ENCODE data around the gene AP3M1. TPM values are rescaled to one million over a fixed set of nuclear protein-coding genes. Genes with fewer than 3 reads are reported as not detected.
A peak's percentile ranks its signal among the peaks of the same experiment; 100 is the strongest.

AP3M1 gene
- total and polyA plus RNA-seq, 12 donors = 6.6 to 33.2 (median 27.4) TPM

DNA sequence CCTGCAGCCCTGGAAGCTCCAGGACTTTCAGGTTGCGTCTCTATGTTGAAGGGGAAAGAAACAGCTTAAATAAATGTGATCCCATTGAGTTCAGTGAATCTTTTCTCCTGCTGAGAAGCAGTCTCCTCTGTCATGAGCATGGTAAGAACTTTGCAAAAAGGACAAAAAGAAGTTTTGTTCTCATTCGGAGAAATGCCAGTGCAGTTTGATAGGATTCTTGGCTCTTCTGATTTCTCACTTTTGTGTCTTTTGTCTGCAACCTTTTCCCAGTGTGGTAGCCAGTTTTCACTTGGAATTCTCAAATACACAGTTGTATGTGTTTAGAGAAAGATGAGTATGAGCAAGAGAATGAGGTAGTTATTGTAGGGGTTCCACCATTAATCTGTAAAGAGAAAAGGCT, 64.3 kb downstream of the AP3M1 start:
- 84 to 87% methylated on average over 2 of the region's 2 CpGs for WGBS, 2 donors
- DNase-seq = no peak
- TF ChIP-seq, protein P1, sequence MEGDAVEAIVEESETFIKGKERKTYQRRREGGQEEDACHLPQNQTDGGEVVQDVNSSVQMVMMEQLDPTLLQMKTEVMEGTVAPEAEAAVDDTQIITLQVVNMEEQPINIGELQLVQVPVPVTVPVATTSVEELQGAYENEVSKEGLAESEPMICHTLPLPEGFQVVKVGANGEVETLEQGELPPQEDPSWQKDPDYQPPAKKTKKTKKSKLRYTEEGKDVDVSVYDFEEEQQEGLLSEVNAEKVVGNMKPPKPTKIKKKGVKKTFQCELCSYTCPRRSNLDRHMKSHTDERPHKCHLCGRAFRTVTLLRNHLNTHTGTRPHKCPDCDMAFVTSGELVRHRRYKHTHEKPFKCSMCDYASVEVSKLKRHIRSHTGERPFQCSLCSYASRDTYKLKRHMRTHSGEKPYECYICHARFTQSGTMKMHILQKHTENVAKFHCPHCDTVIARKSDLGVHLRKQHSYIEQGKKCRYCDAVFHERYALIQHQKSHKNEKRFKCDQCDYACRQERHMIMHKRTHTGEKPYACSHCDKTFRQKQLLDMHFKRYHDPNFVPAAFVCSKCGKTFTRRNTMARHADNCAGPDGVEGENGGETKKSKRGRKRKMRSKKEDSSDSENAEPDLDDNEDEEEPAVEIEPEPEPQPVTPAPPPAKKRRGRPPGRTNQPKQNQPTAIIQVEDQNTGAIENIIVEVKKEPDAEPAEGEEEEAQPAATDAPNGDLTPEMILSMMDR (IDR thresholded peaks at IDR 0.05) = no peak
- Histone ChIP-seq H3K27me3 (no peaks in the 10 kb centered on the region), H3K4me3 (no peak overlapping the region), H3K4me1 (peaks cover 0 to 36% (median 11%) of the 10 kb centered on the region in 9 donors), H3K9me3 (no peaks in the 10 kb centered on the region), H3K36me3 (peaks cover 0 to 94% (median 27%) of the 10 kb centered on the region in 9 donors), H3K27ac (peak overlapping the region in 1 of 10 donors; percentile 1)
- ATAC-seq = no peak
- intact Hi-C loops (cut with DNase I) = loop anchor here in 3 of 10 donors (10.0 kb wide), 2 partner anchors 122 to 202 kb away; no protein-coding TSS in a partner anchor

DNA sequence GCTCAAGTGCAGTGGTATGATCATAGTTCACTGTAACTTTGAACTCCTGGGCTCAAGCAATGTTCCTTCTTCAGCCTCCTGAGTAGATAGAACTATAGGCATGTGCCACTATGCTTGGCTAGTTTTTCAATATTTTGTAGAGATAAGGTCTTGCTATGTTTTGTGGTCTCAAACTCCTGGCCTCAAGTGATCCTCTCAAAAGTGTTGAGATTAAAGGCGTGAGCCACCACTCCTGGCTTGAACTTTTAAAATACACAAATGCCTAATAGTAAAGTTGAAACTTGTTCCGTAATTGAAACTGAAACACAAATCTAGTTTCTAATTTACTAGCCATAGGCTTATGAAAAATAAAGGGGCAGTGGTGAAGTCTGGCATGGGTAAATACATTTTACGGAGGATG, 65.7 kb downstream of the AP3M1 start:
- no peaks in the 10 kb centered on the region for H3K27me3 ChIP-seq
- peak overlapping the region in 1 of 10 donors; percentile 33 for H3K27ac ChIP-seq
- WGBS, 2 donors = 94 to 95% methylated on average over 3 of the region's 3 CpGs
- DNase-seq (no peak), ATAC-seq (no peak)
- peaks cover 0 to 50% (median 22%) of the 10 kb centered on the region in 9 donors for H3K4me1 ChIP-seq
- TF ChIP-seq, protein P1 (IDR thresholded peaks at IDR 0.05) = no peak
- H3K4me3 ChIP-seq = no peak overlapping the region
- no peaks in the 10 kb centered on the region for H3K9me3 ChIP-seq
- H3K36me3 ChIP-seq = peaks cover 0 to 81% (median 15%) of the 10 kb centered on the region in 9 donors
- intact Hi-C loops (cut with DNase I) = loop anchor here in 7 of 10 donors (5.0 to 10.0 kb wide), 6 partner anchors 88 to 200 kb away; partner anchors contain the start of gene VCL (in 2 of the 7)

DNA sequence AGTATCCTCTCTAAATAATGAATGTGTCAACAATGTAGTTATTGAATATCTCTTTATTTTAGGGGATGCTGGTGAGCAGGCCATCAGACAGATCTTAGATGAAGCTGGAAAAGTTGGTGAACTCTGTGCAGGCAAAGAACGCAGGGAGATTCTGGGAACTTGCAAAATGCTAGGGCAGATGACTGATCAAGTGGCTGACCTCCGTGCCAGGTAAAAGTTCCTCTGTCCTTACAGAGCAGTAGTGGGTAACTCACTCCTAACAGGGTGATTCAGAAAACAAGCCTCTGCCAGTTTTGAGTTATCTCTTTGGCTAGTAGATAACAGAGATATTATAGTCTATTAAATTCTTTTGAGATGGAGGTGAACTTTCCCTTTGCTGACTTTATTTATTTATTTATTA, 67.3 kb downstream of the AP3M1 start:
- ATAC-seq = peak in 4 of 8 donors; percentile 34 to 82 (median 40)

DNA sequence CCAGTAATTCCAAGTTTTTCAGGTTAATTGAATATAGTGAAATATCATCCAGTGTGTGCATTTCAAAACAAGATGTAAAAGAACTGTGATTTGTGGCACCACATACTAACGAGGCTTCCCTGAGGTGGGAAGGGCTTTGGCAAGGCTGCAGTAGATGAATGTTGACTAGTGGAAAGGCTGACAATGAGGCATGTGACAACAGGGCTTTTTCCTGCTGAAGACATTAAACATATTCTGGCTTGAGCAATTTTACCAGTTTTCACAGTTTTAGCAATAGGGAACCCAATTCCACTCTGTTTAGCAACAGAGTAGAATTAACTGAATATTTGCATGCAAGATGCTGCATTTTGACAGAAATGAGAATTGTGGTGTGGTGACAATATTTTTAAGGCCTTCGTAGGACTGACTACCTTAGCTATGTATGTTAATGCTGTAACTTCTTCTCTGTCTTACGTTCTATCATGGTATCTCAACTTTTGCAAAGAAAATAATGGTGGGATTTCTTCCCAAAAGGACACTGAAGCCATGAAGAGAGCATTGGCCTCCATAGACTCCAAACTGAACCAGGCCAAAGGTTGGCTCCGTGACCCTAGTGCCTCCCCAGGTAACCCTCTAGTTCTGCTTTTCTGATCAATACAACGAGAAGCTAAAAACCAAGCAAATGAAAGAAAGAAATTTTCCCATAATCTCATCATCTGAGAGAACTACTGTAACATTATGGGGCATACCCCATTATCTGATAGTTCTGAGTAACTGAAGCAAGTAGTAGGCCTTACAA, 68.5 kb downstream of the AP3M1 start:
- Histone ChIP-seq H3K27me3 (no peaks in the 10 kb centered on the region), H3K9me3 (no peaks in the 10 kb centered on the region), H3K27ac (peak overlapping the region in 4 of 10 donors; percentile 17 to 54 (median 28)), H3K36me3 (peaks cover 0 to 70% (median 12%) of the 10 kb centered on the region in 9 donors), H3K4me3 (no peak overlapping the region), H3K4me1 (peaks cover 0 to 61% (median 38%) of the 10 kb centered on the region in 9 donors)
- DNase-seq (no peak), ATAC-seq (peak in 2 of 8 donors; percentile 39 to 47)
- intact Hi-C loops (cut with DNase I) = loop anchor here in 9 of 10 donors (1.0 to 10.0 kb wide), 10 partner anchors 83 to 197 kb away; partner anchors contain the start of gene VCL (in 3 of the 9)
- TF ChIP-seq, protein P1 (IDR thresholded peaks at IDR 0.05) = no peak
- 65 to 69% methylated on average over 5 of the region's 5 CpGs for WGBS, 2 donors

More for the DNA sequence above, 67.3 kb downstream of the AP3M1 start:
- H3K27me3 ChIP-seq = no peaks in the 10 kb centered on the region
- peak overlapping the region in 5 of 10 donors; percentile 4 to 54 (median 26) for H3K27ac ChIP-seq
- 57 to 71% methylated on average over 2 of the region's 2 CpGs for WGBS, 2 donors
- H3K36me3 ChIP-seq = peaks cover 0 to 67% (median 12%) of the 10 kb centered on the region in 9 donors
- intact Hi-C loops (cut with DNase I) = loop anchor here in 7 of 10 donors (5.0 to 10.0 kb wide), 6 partner anchors 86 to 199 kb away; partner anchors contain the start of gene VCL (in 2 of the 7)
- TF ChIP-seq, protein P1 (IDR thresholded peaks at IDR 0.05) = no peak
- H3K4me1 ChIP-seq = peaks cover 0 to 60% (median 36%) of the 10 kb centered on the region in 9 donors
- H3K4me3 ChIP-seq = no peak overlapping the region
- H3K9me3 ChIP-seq = no peaks in the 10 kb centered on the region
- no peak for DNase-seq
